Type B pancreatic cell (in vitro differentiated cells): ENCODE measurements around the gene STAG3. TPM values are rescaled to one million over a fixed set of nuclear protein-coding genes. Genes with fewer than 3 reads are reported as not detected.
"Not testable (repeated sequence)": the region's sequence is repeated elsewhere in the genome, so short reads cannot be mapped to it uniquely, and the experiment has no call there.

Experiments used
- DNase-seq: peaks from one replicate; pipeline ENCODE4 v3.0.0; 2021; ENCODE audit warnings: mixed read lengths; ENCODE audit not compliant: unreplicated experiment; ENCODE audit errors: extremely low spot score
- H3K27ac Mint-ChIP-seq: 2 replicates; pipeline ENCODE4 v1.8.0; 2021; ENCODE audit warnings: mild to moderate bottlenecking, mixed read lengths
- H3K27me3 Mint-ChIP-seq: 2 replicates; pipeline ENCODE4 v1.8.0; 2021; ENCODE audit warnings: mixed read lengths
- H3K36me3 Mint-ChIP-seq: 2 replicates; pipeline ENCODE4 v1.8.0; 2021; ENCODE audit warnings: mixed read lengths
- H3K4me1 Mint-ChIP-seq: one replicate; pipeline ENCODE4 v1.8.0; 2021; ENCODE audit warnings: mixed read lengths; ENCODE audit not compliant: unreplicated experiment
- H3K4me3 Mint-ChIP-seq: 2 replicates; pipeline ENCODE4 v1.8.0; 2021; ENCODE audit warnings: mild to moderate bottlenecking, mixed read lengths
- H3K9me3 Mint-ChIP-seq: 2 replicates; pipeline ENCODE4 v1.8.0; 2021; ENCODE audit warnings: mixed read lengths
- total RNA-seq: library from RNA; stranded (reverse); gene quantifications from 2 replicates; pipeline ENCODE4 v1.2.1, GENCODE V29; 2021; ENCODE audit warnings: low replicate concordance
- TF ChIP-seq, protein P1 (sequence below): fragments of 200-600 bp; sonication (generic); conservative IDR thresholded peaks from 2 replicates; pipeline ENCODE4 v1.5.0; 2021; ENCODE audit warnings: antibody characterized with exemption, mild to moderate bottlenecking

STAG3 gene
- total RNA-seq, 1 donor from 2014 or later: 1.7 TPM

DNA sequence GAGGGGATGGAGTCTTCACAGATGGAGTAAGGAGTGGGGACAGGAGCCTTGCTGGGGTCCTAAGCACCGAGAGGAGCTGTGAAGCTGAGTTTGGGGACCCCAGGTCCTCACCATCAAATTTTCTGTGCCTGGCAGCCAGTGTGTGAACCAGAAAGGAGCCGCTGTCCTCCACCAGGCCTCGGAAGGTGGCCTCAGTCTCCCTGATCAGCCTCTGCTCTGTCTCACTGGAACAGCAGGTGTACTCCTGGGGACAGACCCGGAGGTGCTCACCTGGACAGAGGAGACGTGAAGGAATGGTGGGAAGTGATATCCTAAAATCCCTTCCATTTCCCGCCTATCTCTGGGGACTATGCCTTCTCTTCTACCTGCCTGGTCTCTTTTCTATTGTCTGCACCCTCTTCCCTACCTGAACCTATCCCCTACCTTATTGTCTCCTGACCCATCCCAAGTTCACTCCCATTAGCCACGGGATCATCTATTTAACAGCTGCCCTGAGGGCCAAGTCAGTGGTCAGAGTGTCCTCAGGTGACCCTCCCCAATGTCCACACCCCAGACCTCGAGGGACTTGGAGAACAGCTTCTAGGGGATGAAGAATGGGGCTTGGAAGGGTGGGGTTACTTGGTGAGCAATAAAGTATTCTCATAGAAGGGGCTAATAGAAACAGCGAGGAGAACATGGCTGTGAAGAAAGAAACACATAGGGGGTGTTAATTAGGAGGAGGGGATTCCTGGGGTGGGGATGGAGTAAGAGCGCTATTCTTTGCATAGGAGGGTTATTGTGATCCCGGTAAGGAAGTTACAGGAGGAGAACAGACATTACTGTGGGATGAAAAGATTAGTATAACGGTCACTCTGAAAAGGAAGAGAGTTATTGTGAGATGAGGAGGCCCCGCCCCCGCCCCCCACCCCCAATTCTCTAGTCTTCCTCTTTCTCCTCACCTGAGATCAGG, 1.3 kb upstream of the STAG3 start:
- peak overlapping the region; percentile 50 for H3K27ac Mint-ChIP-seq
- peak overlapping the region; percentile 93 for H3K4me3 Mint-ChIP-seq
- peaks cover 13% of the 10 kb centered on the region for H3K36me3 Mint-ChIP-seq
- H3K27me3 Mint-ChIP-seq: peaks cover 14% of the 10 kb centered on the region
- H3K4me1 Mint-ChIP-seq: peaks cover 16% of the 10 kb centered on the region
- no peaks in the 10 kb centered on the region for H3K9me3 Mint-ChIP-seq
- TF ChIP-seq, protein P1, sequence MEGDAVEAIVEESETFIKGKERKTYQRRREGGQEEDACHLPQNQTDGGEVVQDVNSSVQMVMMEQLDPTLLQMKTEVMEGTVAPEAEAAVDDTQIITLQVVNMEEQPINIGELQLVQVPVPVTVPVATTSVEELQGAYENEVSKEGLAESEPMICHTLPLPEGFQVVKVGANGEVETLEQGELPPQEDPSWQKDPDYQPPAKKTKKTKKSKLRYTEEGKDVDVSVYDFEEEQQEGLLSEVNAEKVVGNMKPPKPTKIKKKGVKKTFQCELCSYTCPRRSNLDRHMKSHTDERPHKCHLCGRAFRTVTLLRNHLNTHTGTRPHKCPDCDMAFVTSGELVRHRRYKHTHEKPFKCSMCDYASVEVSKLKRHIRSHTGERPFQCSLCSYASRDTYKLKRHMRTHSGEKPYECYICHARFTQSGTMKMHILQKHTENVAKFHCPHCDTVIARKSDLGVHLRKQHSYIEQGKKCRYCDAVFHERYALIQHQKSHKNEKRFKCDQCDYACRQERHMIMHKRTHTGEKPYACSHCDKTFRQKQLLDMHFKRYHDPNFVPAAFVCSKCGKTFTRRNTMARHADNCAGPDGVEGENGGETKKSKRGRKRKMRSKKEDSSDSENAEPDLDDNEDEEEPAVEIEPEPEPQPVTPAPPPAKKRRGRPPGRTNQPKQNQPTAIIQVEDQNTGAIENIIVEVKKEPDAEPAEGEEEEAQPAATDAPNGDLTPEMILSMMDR: no peak
- DNase-seq: no peak

DNA sequence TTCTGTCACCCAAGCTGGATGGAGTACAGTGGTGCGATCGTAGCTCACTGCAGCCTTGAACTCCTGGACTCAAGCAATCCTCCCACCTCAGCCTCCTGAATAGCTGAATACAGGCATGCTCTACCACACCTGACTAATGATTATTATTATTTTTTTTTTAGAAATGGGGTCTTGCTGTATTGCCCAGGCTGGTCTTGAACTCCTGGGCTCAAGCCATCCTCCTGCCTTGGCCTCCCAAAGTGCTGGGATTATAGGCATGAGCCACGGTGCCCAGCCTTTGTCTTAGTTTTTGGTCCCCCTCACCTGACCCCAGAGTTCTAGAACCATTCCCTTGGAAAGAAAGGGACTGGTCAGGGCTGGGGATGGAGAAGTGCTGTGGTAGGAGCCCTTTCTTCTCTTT, 2.4 kb downstream of the STAG3 start:
- not testable (repeated sequence) for H3K27ac Mint-ChIP-seq, H3K4me1 Mint-ChIP-seq, DNase-seq, H3K36me3 Mint-ChIP-seq, H3K9me3 Mint-ChIP-seq, H3K4me3 Mint-ChIP-seq
- peaks cover 23% of the 10 kb centered on the region for H3K27me3 Mint-ChIP-seq

DNA sequence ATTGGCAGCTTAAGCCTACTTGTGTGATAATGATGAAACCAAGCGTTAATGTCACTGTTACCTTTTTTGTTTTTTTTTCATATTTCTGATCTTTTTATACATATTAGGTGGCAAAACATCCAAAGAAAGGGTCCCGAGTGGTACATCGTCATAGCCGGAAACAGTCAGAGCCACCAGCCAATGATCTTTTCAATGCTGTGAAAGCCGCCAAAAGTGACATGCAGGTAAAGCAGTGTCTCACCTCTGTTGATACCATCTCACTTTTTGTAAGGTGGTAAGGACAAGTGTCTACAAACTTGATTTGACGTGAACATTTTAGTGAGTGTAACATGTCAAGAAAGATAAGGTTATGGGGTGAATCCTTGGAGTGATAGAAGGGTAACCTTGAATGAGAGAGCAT, 4.9 kb downstream of the STAG3 start:
- peaks cover 23% of the 10 kb centered on the region for H3K27me3 Mint-ChIP-seq
- H3K4me3 Mint-ChIP-seq, H3K27ac Mint-ChIP-seq: not testable (repeated sequence)

DNA sequence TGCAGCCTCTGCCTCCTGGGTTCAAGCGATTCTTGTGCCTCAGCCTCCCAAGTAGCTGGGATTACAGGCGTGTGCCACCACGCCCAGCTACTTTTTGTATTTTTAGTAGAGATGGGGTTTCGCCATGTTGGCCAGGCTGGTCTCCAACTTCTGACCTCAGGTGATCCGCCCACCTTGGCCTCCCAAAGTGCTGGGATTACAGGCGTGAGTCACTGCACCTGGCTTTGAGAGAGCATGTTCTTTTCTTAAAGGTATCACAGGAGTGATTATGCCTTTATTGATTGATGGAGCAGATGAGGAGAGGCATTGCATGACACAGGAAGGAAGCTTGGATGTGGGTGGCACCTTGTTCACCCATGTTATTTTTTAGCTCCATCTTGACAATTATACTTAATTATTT, 5.4 kb downstream of the STAG3 start:
- peaks cover 23% of the 10 kb centered on the region for H3K27me3 Mint-ChIP-seq
- not testable (repeated sequence) for H3K4me1 Mint-ChIP-seq, H3K27ac Mint-ChIP-seq, H3K4me3 Mint-ChIP-seq, DNase-seq, H3K9me3 Mint-ChIP-seq, H3K36me3 Mint-ChIP-seq

More for the DNA sequence above, 4.9 kb downstream of the STAG3 start:
- H3K4me1 Mint-ChIP-seq, H3K36me3 Mint-ChIP-seq, H3K9me3 Mint-ChIP-seq, DNase-seq: not testable (repeated sequence)

DNA sequence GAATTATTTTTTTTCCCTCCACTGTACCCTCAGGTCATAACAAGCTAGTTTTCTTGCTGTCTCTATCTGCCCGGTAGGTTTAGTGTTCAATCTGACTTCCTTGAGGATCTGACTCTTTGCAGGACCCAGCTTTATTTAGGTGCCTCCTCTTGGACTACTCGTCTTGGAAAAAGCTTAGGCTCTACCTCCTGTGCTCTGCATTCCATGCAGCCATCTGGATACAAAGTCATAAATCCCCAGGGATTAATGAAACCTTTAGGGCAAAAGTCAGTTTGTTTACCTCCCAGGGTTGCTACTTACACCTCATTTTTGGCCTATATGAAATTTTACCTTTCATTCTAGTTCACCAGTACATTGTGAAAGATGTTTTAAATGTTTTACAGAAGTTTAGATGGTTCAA, 8.0 kb downstream of the STAG3 start:
- no peak for DNase-seq
- H3K27me3 Mint-ChIP-seq: peaks cover 17% of the 10 kb centered on the region
- TF ChIP-seq, protein P1: no peak

DNA sequence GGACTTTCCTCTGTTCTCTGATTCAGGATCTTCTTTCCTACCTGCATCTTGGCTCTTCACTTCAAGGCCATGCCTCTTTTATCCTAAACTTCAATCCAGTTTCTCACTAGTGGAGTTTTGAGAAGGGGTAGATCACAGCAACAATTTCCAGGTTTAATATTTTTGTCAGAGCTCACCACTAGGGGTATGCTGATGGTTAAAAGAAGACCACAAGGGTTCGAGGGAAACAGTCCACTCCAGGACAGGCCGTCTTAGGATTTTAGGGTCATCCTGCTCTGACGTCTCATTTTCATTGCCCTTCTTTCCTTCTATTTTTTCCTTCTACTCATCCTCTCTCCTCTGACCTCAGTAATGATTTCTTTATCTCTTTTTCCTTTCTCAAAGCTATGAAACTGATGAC, 11.3 kb downstream of the STAG3 start:
- TF ChIP-seq, protein P1: peak; percentile 52
- Mint-ChIP-seq H3K36me3 (no peaks in the 10 kb centered on the region), H3K4me3 (no peak overlapping the region), H3K27ac (no peak overlapping the region), H3K27me3 (no peaks in the 10 kb centered on the region), H3K4me1 (no peaks in the 10 kb centered on the region), H3K9me3 (no peaks in the 10 kb centered on the region)
- no peak for DNase-seq

More for the DNA sequence above, 8.0 kb downstream of the STAG3 start:
- H3K4me3 Mint-ChIP-seq: no peak overlapping the region
- H3K9me3 Mint-ChIP-seq: no peaks in the 10 kb centered on the region
- no peaks in the 10 kb centered on the region for H3K4me1 Mint-ChIP-seq
- H3K27ac Mint-ChIP-seq: no peak overlapping the region
- H3K36me3 Mint-ChIP-seq: no peaks in the 10 kb centered on the region

DNA sequence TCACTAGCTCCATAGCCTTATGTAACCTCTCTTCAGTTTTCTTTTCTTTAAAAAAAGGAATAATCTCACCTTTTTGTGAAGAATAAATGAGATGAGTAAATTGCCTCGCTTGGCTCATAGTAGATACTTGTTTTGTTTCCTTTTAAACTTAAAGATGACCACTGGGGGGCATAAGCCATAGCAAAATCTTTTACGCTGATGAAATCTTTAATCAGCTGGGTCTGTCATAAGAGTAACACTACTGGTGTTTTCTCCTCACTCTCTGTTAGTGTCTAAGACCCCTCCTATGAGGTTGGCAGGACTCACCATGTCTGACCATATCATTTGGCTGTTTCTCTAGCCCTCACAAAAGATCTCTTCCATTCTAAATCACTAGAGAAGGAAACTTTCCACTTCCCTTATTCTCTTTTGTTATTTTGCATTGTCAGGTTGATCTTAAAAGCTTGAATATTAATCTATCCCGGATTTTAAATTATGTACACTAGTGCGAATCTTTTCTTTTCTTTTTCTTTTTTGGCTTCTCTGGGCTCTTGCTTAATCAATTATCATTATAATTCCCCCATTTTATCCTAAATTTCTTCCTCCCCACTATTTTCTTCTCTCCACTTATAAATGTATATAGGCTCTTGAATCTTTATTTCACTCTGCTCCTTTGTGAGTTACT, 12.5 kb downstream of the STAG3 start:
- Mint-ChIP-seq H3K4me3 (no peak overlapping the region), H3K36me3 (no peaks in the 10 kb centered on the region), H3K27ac (no peak overlapping the region), H3K4me1 (no peaks in the 10 kb centered on the region), H3K27me3 (no peaks in the 10 kb centered on the region), H3K9me3 (no peaks in the 10 kb centered on the region)
- TF ChIP-seq, protein P1: peak; percentile 65
- no peak for DNase-seq
